Tibial nerve (tissue), 4 donors: ENCODE measurements around the gene HIP1R.

ENCODE experiments used
- EP300 ChIP-seq, 2 donors: sonication (generic); formaldehyde crosslinking; IDR thresholded peaks; one replicate each; pipeline ENCODE4 v1.6.1; 2017; ENCODE audit warnings: antibody characterized with exemption in 2 of 2, mild to moderate bottlenecking in 1 of 2
- POLR2A ChIP-seq, 2 donors: fragments of 450-650 bp; IDR thresholded peaks; one replicate each; pipeline ENCODE4 v1.6.1; 2017; ENCODE audit warnings: antibody characterized with exemption in 2 of 2, mild to moderate bottlenecking in 2 of 2, moderate library complexity in 2 of 2
- TF ChIP-seq, protein P1 (sequence below), 5 experiments: fragments of 200-600 bp in 3 of 5; fragments of 450-650 bp in 2 of 5; sonication (generic) in 3 of 5; IDR thresholded peaks; one replicate each; pipeline ENCODE4 v1.5.1; 2016 to 2019; ENCODE audit warnings: antibody characterized with exemption in 5 of 5, mild to moderate bottlenecking in 3 of 5, moderate library complexity in 2 of 5

GRCh38 chr12:122855071-122855829 lies 20.0 kb downstream of the HIP1R start:
- TF ChIP-seq, protein P1, sequence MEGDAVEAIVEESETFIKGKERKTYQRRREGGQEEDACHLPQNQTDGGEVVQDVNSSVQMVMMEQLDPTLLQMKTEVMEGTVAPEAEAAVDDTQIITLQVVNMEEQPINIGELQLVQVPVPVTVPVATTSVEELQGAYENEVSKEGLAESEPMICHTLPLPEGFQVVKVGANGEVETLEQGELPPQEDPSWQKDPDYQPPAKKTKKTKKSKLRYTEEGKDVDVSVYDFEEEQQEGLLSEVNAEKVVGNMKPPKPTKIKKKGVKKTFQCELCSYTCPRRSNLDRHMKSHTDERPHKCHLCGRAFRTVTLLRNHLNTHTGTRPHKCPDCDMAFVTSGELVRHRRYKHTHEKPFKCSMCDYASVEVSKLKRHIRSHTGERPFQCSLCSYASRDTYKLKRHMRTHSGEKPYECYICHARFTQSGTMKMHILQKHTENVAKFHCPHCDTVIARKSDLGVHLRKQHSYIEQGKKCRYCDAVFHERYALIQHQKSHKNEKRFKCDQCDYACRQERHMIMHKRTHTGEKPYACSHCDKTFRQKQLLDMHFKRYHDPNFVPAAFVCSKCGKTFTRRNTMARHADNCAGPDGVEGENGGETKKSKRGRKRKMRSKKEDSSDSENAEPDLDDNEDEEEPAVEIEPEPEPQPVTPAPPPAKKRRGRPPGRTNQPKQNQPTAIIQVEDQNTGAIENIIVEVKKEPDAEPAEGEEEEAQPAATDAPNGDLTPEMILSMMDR (IDR thresholded peaks at IDR 0.05) = no peak
- no peak for TF ChIP-seq POLR2A (IDR thresholded peaks at IDR 0.05)
- no peak for TF ChIP-seq EP300 (IDR thresholded peaks at IDR 0.05)
